HG03097 (cell line): ENCODE results near the gene SMAD9.

Experiments used
- ATAC-seq: cut with Tn5 transposase; IDR thresholded peaks from one replicate; pipeline ENCODE4 v1.9.1; 2021; ENCODE audit not compliant: unreplicated experiment, low FRiP score

The SMAD9 gene

DNA sequence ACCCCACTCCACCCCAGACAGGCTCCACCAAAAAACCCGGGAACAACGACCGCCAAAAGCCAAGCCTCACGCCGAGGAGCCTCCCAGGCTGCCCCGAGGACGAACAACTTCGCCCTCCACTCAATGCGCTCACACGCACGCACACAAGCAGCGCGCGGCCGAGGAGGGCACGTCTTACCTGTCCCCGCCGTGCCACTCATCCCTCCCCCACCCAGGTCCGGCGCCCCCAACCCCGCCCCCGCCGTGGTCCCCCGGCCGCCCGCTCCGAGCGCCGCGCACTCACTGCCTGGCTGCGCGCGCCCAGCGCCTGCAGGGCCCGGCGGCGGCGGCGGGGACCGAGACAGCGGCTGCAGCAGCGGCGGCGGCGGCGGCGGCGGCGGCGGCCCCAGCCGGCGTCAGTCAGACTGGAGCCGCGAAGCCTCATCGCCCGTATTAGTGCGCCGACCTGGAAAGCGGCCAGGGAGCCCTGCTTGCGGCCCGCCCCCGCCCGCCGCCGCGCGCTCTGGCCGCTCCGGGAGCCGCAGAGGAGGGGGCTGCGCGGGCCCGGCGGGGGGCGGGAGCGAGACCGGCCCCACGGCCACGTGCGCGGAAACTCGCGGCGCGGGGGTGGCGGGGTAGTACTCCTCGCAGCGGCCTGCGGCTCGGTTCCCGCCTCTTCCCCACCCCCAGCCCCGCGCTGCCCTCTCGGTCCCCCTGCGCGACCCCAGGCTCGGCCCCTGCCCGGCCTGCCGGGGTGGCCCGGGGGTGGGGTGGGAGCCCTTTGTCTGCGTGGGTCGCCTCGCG, at the start of gene SMAD9:
SMAD9 (minus strand) TSS at position 406 of the 783 bp plus-strand sequence. CDS start 40,549 bp downstream, outside the sequence.
- ATAC-seq = no peak

DNA sequence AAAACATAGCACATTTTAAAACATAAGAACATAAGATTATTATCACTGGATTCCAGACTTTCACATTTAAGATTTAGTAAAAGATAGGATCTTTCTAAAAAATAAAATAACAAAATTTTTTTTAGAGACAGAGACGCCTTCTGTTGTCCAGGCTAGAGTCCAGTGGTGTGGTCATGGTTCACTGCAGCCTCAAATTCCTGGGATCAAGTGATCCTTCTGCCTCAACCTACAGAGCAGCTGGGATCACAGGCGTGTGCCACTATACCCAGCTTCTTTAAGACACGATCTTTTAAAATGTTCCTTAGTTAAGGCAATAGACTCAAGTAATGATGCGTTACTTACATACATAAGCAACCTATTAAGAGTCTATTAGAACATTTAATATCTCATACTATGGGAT, 46.4 kb upstream of the SMAD9 start:
- no peak for ATAC-seq

DNA sequence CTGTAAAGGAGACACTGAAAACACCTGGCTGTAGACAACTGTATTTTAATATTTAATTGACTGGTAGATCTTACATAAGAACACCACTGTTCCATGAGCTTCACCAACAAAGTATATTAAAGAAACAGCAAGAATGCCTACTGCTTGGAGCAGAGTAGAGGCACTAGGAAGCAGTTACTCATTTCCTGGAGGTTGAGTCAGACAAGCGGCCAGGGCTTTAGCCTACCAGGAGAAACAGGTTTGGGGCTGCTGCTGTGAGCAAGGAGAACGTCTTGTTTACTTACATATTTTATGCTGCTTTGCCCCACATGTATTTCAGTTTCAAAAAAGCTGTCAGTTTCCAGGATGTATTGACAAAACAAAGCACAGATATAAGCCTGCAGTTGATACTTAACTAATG, 45.7 kb upstream of the SMAD9 start:
- ATAC-seq = no peak

DNA sequence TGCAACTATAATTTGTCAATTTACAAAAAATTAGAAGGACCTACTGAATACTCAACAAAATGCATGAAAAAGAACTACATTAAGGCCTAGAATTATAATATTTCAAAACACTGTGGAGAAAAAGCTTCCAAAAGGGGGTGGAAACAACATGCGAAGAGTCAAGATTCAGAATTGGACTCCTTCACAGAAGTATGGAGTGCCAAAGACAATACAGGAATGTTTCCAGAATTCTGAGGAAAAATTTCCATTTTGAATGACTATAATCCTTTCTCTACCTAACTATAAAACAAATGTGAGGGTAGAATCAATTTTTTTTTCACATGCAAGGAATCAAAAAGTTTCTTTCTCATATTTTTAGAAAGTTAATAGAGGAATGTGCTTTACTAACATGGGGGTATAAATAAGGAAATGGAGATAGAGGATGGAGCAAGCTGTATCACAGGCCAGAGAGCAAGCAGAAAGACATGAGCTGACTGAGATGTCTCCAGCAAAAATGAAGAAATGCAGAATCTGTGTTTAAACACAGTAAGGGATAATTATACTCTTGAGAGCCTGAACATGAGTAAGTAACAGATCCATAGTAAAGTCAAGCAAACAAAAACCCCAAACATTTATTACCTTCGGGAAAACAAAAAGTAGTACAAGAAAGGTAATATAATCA, 39.5 kb upstream of the SMAD9 start:
- no peak for ATAC-seq

DNA sequence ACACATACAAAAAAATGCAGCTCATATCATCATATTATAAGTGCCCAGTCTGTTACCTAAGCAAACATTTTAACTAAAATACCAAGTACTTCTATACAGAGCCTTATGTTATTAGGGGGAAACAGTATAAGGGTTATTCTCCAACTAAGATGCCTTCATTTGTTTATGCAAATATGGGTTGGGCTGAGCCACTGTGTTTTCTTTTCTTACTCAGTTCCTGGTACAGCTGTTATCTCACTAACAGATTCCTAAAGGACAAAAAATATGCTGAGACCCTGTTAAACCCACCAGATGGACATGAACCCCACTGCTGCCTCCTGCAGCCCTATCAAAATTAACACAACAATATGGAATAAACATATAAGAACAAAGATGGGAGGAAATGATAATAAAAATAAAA, 34.5 kb upstream of the SMAD9 start:
- ATAC-seq = no peak

DNA sequence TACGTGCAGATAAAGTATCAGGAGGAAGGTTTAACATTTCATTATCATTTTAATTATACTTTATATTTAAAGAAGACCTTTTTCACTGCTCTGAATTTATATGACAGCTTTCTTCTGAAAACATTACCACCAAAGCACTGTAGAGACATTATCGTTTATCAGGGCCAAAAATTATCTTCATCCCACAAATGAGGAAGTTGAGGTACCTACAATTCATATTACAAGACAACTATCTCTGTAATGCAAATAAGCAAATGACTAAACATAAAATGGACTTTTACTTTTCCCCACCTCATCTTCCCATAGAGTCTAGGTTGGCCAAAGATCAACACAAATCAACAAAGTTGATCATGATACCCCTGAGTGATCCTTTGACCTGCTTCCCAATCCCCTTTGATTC, 30.9 kb upstream of the SMAD9 start:
- ATAC-seq = no peak

DNA sequence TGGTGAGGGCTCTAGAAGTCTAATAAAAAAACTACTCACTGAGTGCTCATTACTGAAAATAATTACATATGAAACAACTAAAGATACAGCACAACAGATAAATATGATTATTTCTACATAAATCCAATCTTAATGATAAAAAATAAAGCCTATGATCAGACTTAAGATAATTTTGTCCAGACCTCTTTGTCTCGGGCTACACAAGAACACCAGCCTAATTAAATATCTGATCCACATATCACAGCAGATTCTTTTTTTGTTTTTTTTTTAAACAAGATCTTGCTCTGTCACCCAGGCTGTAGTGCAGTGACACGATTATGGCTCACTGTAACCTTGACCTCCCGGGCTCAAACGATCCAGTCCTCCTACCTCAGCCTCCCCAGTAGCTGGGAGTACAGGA, 30.3 kb upstream of the SMAD9 start:
- no peak for ATAC-seq

DNA sequence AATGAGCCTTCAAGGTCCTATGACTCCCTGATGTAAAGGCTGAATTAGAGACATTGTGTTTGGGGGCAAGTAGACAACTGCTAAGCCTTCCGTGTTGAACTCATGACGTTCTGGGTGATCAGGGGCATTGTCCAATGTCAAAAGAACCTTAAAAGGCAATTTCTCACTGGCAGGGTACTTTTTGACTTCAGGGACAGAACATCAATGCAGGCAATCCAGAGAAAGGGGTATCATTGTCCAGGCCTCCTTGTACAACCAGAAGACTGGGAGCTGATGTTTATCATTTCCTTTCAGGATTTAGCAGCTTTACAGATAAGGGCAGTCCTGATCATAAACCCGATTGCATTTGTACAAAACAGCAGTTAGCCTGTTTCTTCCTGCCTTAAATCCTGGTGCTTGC, 25.0 kb upstream of the SMAD9 start:
- ATAC-seq = no peak

DNA sequence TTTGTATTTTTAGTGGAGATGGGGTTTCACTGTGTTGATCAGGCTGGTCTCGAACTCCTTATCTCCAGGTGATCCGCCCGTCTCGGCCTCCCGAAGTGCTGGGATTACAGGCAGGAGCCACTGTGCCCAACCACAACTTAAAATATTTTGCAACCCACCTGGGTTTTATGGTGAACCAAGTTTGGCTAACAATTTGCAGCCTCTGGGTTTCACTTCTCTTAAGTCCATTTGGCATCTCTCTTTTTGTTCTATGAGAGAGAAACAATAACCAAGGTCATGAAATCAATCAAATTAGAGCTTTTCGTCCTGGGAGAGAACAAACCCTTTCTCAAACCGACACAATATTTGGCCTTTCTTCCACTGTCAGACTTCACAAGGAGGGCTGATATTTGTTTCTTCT, 5.6 kb upstream of the SMAD9 start:
- ATAC-seq = no peak

DNA sequence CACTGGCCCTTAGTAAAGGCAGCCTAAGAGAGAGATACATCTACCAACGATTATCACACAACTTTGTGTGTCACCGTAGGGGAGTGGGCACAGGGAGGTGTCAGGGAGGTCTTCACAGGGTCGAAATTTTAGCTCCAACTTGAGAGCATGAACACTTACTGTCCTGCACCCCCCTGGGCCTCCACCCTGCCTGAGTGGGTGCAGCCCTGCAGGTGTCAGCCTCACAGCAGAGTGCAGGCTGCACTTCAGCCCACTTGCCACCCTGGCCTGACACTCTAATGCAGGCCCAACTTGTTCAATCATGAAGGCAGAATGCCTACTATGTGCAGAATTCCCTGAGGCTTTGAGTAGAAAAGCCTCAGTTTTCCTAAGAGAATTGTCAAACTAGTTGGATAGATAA, 4.0 kb upstream of the SMAD9 start:
- no peak for ATAC-seq

DNA sequence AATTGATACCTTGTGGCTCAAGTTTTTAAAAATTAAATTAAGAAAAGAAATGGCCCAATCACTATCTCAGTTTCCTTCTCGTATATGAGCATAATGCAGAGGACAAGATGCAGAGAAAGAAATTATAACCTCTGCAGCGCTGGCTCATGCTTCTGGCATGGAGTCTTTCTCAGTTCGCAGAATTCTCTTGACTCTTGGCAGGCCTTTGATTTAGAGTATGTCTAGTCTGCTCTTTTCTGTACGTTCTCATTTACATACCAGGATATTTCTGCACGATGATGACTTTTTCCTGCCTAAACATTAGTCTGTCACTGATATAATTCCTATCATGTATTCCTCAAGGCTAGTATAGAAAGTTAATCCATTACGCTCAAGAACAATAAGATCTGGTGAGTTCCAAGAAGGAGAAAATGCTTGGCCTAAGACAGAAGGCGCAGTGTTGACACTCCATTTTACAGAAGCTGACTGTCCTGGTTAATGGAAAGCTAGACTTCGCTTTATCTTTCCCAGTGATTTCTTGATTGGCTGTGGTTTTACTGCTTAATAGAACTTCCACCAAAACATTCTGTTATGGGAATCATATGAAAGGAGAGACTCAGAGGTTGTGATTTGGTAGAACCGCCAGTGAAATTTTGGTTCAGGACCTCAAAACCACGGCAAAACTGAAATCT, 1.7 kb upstream of the SMAD9 start:
- no peak for ATAC-seq

DNA sequence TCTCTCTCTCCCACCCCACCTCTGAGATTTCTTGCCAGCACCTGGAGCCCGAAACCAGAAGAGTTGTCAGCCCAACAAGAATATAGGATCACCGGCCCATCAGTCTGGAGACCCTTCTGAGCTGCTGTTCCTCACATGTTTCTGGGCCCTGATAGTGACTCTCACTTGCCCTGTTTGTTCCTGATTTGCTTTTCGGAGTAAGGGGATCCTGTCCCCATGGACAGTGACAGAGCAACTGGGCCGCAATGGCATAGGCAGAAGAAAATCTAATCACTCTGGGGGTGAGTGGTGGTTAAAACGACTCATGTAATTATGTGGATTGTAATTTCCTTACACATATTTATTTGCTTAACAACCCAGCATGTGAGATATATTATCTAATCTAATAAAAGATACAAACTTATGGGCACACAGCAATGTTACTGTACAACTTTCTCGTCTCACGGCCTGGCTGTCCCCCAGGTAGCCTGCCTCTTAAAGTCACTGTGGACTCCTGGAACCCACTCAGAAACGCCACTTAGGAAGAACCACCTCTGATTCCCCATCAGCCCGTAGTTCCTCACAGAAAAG, 663 bp upstream of the SMAD9 start:
- ATAC-seq = no peak

DNA sequence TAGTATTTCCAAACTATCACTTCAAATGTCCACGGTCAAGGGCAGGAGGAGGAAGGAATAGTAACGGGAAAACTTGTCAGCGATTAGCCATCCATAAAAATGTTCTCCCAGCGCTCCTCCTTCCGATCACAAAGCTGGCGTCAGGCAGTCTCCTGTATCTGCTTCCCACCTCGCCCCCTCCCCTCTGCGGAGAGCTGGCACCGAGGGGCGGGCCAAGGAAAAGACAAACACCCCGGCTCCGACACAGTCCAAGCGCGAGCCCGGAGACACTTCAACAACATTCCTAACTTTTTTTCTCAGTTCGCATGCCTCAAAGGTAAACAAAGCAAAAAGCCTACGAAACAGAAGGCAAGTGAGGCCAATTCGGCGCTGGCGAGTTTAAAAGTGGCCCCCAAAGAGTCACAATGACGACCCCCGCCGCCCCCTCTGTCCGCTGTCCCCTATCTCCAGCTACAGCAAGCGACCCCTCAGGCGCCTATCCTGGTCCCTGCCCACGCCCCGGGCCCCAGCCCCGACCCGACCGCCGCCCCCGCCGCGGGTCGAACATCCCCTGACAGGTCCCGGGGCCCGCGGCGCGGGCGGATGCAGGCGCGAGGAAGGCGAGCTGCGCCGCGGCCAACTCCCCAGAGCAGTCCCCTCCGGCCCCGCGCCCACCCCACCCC, 736 bp downstream of the SMAD9 start:
- ATAC-seq = no peak

DNA sequence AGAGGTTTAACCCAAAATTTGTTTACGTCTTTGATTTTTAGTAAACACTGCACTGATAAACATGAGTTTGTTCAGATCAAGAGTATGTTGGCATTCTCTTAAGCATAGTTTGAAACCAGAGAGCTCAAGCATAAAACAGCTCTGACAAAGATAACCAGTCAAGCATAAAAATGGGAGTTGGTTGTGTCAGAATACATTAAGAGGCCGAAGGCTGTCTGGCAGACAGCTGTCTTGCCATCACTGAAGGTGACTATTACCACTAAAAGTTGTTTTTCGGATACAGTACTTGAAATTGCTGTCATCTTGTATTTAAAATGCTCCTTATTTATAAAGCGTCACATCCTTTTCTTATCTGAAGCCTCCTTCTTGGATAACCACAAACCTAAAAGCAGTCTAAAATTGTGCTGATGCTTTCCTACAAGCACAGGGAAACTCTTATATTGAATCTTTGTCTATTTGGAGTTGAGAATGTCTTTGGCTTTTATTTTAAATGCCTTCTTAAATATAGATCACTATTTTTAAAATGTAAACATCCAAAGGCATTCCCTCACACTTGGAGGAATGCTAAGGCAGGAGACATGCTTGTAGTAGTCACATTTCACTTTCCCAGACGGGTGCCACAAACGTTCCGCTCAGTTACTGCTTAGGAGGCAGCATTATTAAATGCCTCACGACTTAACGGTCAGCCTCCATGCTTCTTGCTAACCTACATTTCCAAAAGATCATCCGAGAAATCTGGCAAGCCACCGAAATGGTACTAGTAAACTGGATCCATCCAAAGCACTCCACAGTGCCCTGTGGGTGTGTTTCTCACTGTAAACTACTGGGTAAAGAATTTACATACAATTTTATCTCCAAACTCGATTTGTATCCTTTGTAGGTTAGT, 1.5 kb downstream of the SMAD9 start:
- no peak for ATAC-seq

DNA sequence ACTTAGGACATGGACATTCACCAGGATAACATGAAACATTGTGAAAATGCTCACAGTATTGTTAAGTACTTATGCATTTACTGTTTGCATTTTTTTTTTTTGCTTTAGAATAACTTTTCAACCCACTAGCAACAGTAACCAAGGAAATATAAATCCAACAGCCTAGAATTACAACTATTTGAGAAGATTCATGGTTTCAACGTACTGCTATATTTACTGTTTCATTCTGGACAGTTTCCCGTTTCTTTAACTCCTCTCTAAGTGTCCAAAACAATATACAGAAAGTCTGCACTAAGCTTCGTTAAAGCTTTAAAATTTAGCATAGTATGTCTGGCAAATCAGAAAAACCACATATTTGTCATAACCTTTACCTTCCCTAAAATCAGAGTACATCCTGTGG, 2.7 kb downstream of the SMAD9 start:
- no peak for ATAC-seq

DNA sequence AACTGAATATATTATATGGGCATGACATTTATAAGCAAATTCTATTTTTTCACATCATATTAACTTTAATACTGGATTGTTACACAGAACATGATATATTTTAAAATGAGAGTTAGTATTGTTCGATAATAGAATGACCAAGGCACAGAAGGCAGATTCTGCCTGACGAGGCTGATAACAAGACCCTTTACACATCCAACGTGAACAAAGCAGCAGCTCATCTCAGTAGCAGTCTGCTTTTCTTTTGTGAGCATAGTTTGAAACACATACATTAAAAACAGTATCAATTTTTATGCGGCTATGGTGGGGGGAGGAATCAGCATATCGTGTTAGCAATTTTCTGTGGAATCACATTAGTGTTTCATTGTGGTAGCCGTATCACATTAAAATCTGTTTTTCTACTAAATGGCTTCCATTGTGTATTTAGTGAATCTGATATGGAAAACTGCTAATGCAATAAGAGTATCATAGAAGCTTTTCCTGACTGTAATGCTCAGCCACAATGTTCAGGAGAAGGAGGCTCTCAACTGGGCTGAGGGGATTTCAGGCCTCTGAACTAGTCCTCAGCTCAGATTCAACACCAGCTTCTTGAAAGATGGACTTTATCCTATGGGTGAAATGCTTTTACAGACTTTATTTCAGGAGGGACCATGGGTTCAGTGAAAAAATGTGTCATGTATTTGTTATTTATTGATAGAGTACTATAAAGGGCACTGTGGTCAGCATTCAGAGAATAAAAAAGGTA, 4.0 kb downstream of the SMAD9 start:
- no peak for ATAC-seq

DNA sequence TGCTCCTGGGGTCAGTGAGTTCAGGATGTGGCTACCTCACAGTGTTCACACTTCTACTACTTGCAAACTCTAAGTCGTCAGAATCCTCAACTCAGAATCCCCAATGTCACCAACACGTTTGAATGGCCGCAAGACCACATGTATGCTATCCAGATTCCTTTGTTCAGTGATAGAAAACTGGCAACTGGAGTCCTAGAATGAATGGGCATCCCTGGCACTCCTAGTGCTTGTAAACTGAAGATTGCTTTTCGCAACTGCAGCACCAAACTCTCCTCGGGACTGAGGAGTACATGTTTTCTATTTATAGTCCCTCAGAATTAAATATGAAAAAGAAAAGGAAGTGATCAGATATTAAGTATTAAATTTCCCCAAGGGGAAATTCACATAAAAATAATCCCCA, 4.9 kb downstream of the SMAD9 start:
- ATAC-seq = no peak

DNA sequence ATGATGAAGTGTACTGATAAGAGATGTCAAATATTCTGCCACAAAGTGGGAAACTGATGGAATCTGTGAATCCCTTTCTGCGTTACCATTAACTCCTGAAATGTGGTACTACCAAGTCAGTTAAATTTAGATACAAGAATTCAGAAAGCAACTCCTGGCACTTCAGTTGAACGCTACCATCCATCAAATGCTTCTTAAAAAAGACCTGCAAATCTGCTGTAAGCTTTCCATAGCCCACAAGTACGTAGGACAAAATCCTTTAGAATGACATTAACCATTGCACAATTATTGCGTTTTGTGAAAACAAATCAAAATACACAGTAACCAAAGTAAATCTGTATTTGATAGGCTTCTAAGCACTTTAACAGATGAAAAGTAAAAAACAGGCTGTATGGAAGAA, 5.4 kb downstream of the SMAD9 start:
- ATAC-seq = no peak

DNA sequence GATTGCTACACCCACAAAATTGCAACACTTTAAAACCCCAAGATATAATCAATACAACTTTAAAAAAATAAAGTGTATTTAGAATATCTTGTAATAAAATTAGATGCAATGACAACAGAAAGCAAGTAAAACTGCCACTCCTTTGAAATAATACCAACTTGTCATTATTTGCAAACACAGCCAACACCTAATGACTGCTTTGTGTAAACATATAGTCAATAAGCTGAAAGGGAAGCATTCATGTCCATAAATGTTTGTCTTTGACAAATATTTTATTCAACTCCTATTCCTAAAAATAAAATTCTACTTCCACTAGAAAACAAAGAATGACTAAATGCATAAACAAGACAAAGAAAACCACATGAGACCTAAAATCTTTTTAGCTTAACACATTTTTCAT, 6.6 kb downstream of the SMAD9 start:
- ATAC-seq = no peak
